GM19455 (cell line): ENCODE measurements around the gene KRT25.
"Not testable (repeated sequence)": the region's sequence is repeated elsewhere in the genome, so short reads cannot be mapped to it uniquely, and the experiment has no call there.

Experiments
- ATAC-seq: cut with Tn5 transposase; IDR thresholded peaks from one replicate; pipeline ENCODE4 v1.9.1; 2021; ENCODE audit not compliant: unreplicated experiment

KRT25 gene

GRCh38 chr17:40760105-40761016 lies 5.2 kb upstream of the KRT25 start:
- ATAC-seq, result no peak

GRCh38 chr17:40753804-40754203 lies 1.3 kb downstream of the KRT25 start:
- ATAC-seq, result no peak

- no peak for ATAC-seq
Measured at GRCh38 chr17:40751065-40751464, 4.1 kb downstream of the KRT25 start.

GRCh38 chr17:40750391-40750790 lies 4.7 kb downstream of the KRT25 start:
- no peak for ATAC-seq

GRCh38 chr17:40748666-40749065 lies 6.5 kb downstream of the KRT25 start:
- not testable (repeated sequence) for ATAC-seq

- no peak for ATAC-seq
Measured at GRCh38 chr17:40738553-40738952, 16.6 kb downstream of the KRT25 start.

GRCh38 chr17:40735016-40735415 lies 20.1 kb downstream of the KRT25 start:
- ATAC-seq, result no peak

GRCh38 chr17:40734018-40734417 lies 21.1 kb downstream of the KRT25 start:
- ATAC-seq, result no peak

- no peak for ATAC-seq
Measured at GRCh38 chr17:40730970-40731369, 24.2 kb downstream of the KRT25 start.

GRCh38 chr17:40727447-40728231 lies 27.5 kb downstream of the KRT25 start:
- no peak for ATAC-seq

GRCh38 chr17:40726919-40727318 lies 28.2 kb downstream of the KRT25 start:
- ATAC-seq, result no peak

- ATAC-seq, result no peak
Measured at GRCh38 chr17:40724656-40725055, 30.5 kb downstream of the KRT25 start.

- ATAC-seq, result no peak
Measured at GRCh38 chr17:40722241-40722640, 32.9 kb downstream of the KRT25 start.

GRCh38 chr17:40720899-40721298 lies 34.2 kb downstream of the KRT25 start:
- ATAC-seq, result no peak

GRCh38 chr17:40718930-40719329 lies 36.2 kb downstream of the KRT25 start:
- no peak for ATAC-seq

GRCh38 chr17:40717776-40718175 lies 37.4 kb downstream of the KRT25 start:
- ATAC-seq, result no peak

- no peak for ATAC-seq
Measured at GRCh38 chr17:40714473-40714872, 40.7 kb downstream of the KRT25 start.

- no peak for ATAC-seq
Measured at GRCh38 chr17:40707745-40708144, 47.4 kb downstream of the KRT25 start.

GRCh38 chr17:40705584-40705983 lies 49.5 kb downstream of the KRT25 start:
- ATAC-seq, result no peak

- no peak for ATAC-seq
Measured at GRCh38 chr17:40703652-40704051, 51.5 kb downstream of the KRT25 start, which contains the start of gene KRT24. TSS of gene KRT24 (minus strand) at chr17:40703752. CDS start at chr17:40703693, 59 bp downstream.

- ATAC-seq, result no peak
Measured at GRCh38 chr17:40702271-40702670, 52.9 kb downstream of the KRT25 start.

GRCh38 chr17:40699853-40700252 lies 55.3 kb downstream of the KRT25 start:
- ATAC-seq, result no peak
